Astrocyte (in vitro differentiated cells and primary cell): Measurements from ENCODE around the gene CSK. TPM values are rescaled to one million over a fixed set of nuclear protein-coding genes. Genes with fewer than 3 reads are reported as not detected.

Experiments used
- DNase-seq: peaks from one replicate; pipeline ENCODE4 v3.0.0-alpha.2; 2010; ENCODE audit warnings: low read depth
- FAIRE-seq: peaks from 2 replicates; lab custom pipeline; 2011; peaks lifted over from hg19 to GRCh38; lab: Jason Lieb, UNC
- H2AFZ ChIP-seq: 2 replicates; pipeline ENCODE4 v1.6.0; 2012; ENCODE audit warnings: low read depth, low read length, inconsistent platforms
- H3K27ac ChIP-seq: 2 replicates; pipeline ENCODE4 v1.5.1; 2011; ENCODE audit warnings: low read depth, low read length, inconsistent platforms
- H3K27me3 ChIP-seq: 2 replicates; pipeline ENCODE4 v1.6.0; 2011; ENCODE audit warnings: low read length, inconsistent platforms; ENCODE audit not compliant: insufficient read depth
- H3K36me3 ChIP-seq: 2 replicates; pipeline ENCODE4 v1.5.1; 2011; ENCODE audit warnings: low read length, inconsistent platforms; ENCODE audit not compliant: insufficient read depth
- H3K4me1 ChIP-seq: 2 replicates; pipeline ENCODE4 v1.5.1; 2011; ENCODE audit warnings: low read length, inconsistent platforms; ENCODE audit not compliant: insufficient read depth
- H3K4me2 ChIP-seq: 2 replicates; pipeline ENCODE4 v1.6.0; 2012; ENCODE audit warnings: low read length, inconsistent platforms
- H3K4me3 ChIP-seq: 2 replicates; pipeline ENCODE4 v1.5.1; 2011; ENCODE audit warnings: low read depth, mild to moderate bottlenecking, low read length, inconsistent platforms; ENCODE audit not compliant: insufficient read depth
- H3K79me2 ChIP-seq: 2 replicates; pipeline ENCODE4 v1.6.0; 2012; ENCODE audit warnings: mild to moderate bottlenecking, low read length, inconsistent platforms; ENCODE audit not compliant: insufficient read depth
- H3K9ac ChIP-seq: 2 replicates; pipeline ENCODE4 v1.6.0; 2012; ENCODE audit warnings: mild to moderate bottlenecking, low read length, inconsistent platforms
- H3K9me3 ChIP-seq: 2 replicates; pipeline ENCODE4 v1.5.1; 2012; ENCODE audit warnings: low read depth, mild to moderate bottlenecking, low read length, inconsistent platforms; ENCODE audit not compliant: insufficient read depth
- H4K20me1 ChIP-seq: 2 replicates; pipeline ENCODE4 v1.6.0; 2012; ENCODE audit warnings: low read length, inconsistent platforms; ENCODE audit not compliant: insufficient read depth
- H3K27ac Mint-ChIP-seq: one replicate; pipeline ENCODE4 v1.8.0; 2021; ENCODE audit warnings: mild to moderate bottlenecking, mixed read lengths; ENCODE audit not compliant: unreplicated experiment
- H3K27me3 Mint-ChIP-seq: one replicate; pipeline ENCODE4 v1.8.0; 2021; ENCODE audit warnings: low read depth, mixed read lengths; ENCODE audit not compliant: unreplicated experiment
- H3K36me3 Mint-ChIP-seq: one replicate; pipeline ENCODE4 v1.8.0; 2021; ENCODE audit warnings: low read depth, mixed read lengths; ENCODE audit not compliant: unreplicated experiment
- H3K4me1 Mint-ChIP-seq: one replicate; pipeline ENCODE4 v1.8.0; 2021; ENCODE audit warnings: low read depth, mixed read lengths; ENCODE audit not compliant: unreplicated experiment
- H3K4me3 Mint-ChIP-seq: one replicate; pipeline ENCODE4 v1.8.0; 2021; ENCODE audit warnings: mild to moderate bottlenecking, moderate library complexity, mixed read lengths; ENCODE audit not compliant: unreplicated experiment
- H3K9me3 Mint-ChIP-seq: one replicate; pipeline ENCODE4 v1.8.0; 2021; ENCODE audit warnings: mild to moderate bottlenecking, mixed read lengths; ENCODE audit not compliant: unreplicated experiment
- CTCF ChIP-seq: IDR thresholded peaks from 2 replicates; pipeline ENCODE4 v1.5.1; 2011; ENCODE audit warnings: low read depth, mild to moderate bottlenecking, inconsistent platforms, low read length, moderate library complexity; ENCODE audit not compliant: insufficient read depth
- EZH2 ChIP-seq: IDR thresholded peaks from 2 replicates; pipeline ENCODE4 v1.6.1; 2012; ENCODE audit warnings: mild to moderate bottlenecking, low read length, inconsistent platforms; ENCODE audit not compliant: insufficient read depth
- total RNA-seq: library from RNA; stranded (reverse); gene quantifications from 2 replicates; pipeline ENCODE4 v1.2.1, GENCODE V29; 2021

The CSK gene
- total RNA-seq, 1 donor from 2014 or later, result 49.8 TPM

GRCh38 chr15:74820056-74820455 lies 38.2 kb downstream of the CSK start:
- Histone ChIP-seq H3K4me3 (no peak overlapping the region), H3K79me2 (no peaks in the 10 kb centered on the region), H3K27ac (no peak overlapping the region), H3K9ac (no peak overlapping the region), H2AFZ (no peak overlapping the region), H3K27me3 (peaks cover 3% of the 10 kb centered on the region), H4K20me1 (no peaks in the 10 kb centered on the region), H3K4me2 (no peak overlapping the region), H3K9me3 (no peaks in the 10 kb centered on the region), H3K36me3 (no peaks in the 10 kb centered on the region), H3K4me1 (peaks cover 8% of the 10 kb centered on the region)
- no peak for DNase-seq
- H3K27ac Mint-ChIP-seq, result no peak overlapping the region
- H3K4me3 Mint-ChIP-seq, result no peak overlapping the region
- TF ChIP-seq CTCF (no peak), EZH2 (no peak)
- peaks cover 32% of the 10 kb centered on the region for H3K27me3 Mint-ChIP-seq
- FAIRE-seq, result no peak
- H3K9me3 Mint-ChIP-seq, result no peaks in the 10 kb centered on the region
- H3K36me3 Mint-ChIP-seq, result no peaks in the 10 kb centered on the region
- H3K4me1 Mint-ChIP-seq, result peaks cover 7% of the 10 kb centered on the region

- Histone ChIP-seq H3K27me3 (peaks cover 5% of the 10 kb centered on the region), H3K4me3 (no peak overlapping the region), H3K79me2 (no peaks in the 10 kb centered on the region), H3K9ac (no peak overlapping the region), H3K36me3 (no peaks in the 10 kb centered on the region), H4K20me1 (no peaks in the 10 kb centered on the region), H3K27ac (no peak overlapping the region), H3K4me1 (peaks cover 8% of the 10 kb centered on the region), H2AFZ (no peak overlapping the region), H3K9me3 (no peaks in the 10 kb centered on the region), H3K4me2 (no peak overlapping the region)
- DNase-seq (no peak), FAIRE-seq (no peak)
- H3K27me3 Mint-ChIP-seq, result peaks cover 42% of the 10 kb centered on the region
- H3K4me3 Mint-ChIP-seq, result no peak overlapping the region
- no peak overlapping the region for H3K27ac Mint-ChIP-seq
- H3K9me3 Mint-ChIP-seq, result no peaks in the 10 kb centered on the region
- no peak for TF ChIP-seq CTCF
- TF ChIP-seq EZH2, result no peak
- H3K4me1 Mint-ChIP-seq, result peaks cover 7% of the 10 kb centered on the region
- H3K36me3 Mint-ChIP-seq, result no peaks in the 10 kb centered on the region
These were observed 39.4 kb downstream of the CSK start for GRCh38 chr15:74821091-74821789.

GRCh38 chr15:74821790-74822158 lies 39.9 kb downstream of the CSK start:
- Histone ChIP-seq H2AFZ (no peak overlapping the region), H3K27me3 (peaks cover 8% of the 10 kb centered on the region), H4K20me1 (no peaks in the 10 kb centered on the region), H3K9me3 (no peaks in the 10 kb centered on the region), H3K9ac (no peak overlapping the region), H3K36me3 (no peaks in the 10 kb centered on the region), H3K4me2 (no peak overlapping the region), H3K4me3 (no peak overlapping the region), H3K4me1 (peaks cover 8% of the 10 kb centered on the region), H3K27ac (no peak overlapping the region), H3K79me2 (no peaks in the 10 kb centered on the region)
- no peak overlapping the region for H3K27ac Mint-ChIP-seq
- H3K9me3 Mint-ChIP-seq, result no peaks in the 10 kb centered on the region
- TF ChIP-seq EZH2 (no peak), CTCF (no peak)
- peaks cover 46% of the 10 kb centered on the region for H3K27me3 Mint-ChIP-seq
- H3K4me1 Mint-ChIP-seq, result peaks cover 7% of the 10 kb centered on the region
- no peak overlapping the region for H3K4me3 Mint-ChIP-seq
- FAIRE-seq (no peak), DNase-seq (no peak)
- no peaks in the 10 kb centered on the region for H3K36me3 Mint-ChIP-seq
